Measurements from ENCODE around the gene TSEN34.

GRCh38 chr19:54159352-54160181, 31.5 kb upstream of the TSEN34 start, which contains the start of gene LENG1:
- TF ChIP-seq POLR2A (IDR thresholded peaks at IDR 0.05), result peak in 1 of 4 donors; percentile 21
- TF ChIP-seq, protein P1, sequence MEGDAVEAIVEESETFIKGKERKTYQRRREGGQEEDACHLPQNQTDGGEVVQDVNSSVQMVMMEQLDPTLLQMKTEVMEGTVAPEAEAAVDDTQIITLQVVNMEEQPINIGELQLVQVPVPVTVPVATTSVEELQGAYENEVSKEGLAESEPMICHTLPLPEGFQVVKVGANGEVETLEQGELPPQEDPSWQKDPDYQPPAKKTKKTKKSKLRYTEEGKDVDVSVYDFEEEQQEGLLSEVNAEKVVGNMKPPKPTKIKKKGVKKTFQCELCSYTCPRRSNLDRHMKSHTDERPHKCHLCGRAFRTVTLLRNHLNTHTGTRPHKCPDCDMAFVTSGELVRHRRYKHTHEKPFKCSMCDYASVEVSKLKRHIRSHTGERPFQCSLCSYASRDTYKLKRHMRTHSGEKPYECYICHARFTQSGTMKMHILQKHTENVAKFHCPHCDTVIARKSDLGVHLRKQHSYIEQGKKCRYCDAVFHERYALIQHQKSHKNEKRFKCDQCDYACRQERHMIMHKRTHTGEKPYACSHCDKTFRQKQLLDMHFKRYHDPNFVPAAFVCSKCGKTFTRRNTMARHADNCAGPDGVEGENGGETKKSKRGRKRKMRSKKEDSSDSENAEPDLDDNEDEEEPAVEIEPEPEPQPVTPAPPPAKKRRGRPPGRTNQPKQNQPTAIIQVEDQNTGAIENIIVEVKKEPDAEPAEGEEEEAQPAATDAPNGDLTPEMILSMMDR (IDR thresholded peaks at IDR 0.05), result peak in 2 of 7 experiments; percentile 22 to 41

All from stomach (tissue), 4 donors.